K562 treated with DMSO at 1 percent for 12 hours (cell line): ENCODE results near the gene ZNF473. TPM values are rescaled to one million over a fixed set of nuclear protein-coding genes. Genes with fewer than 3 reads are reported as not detected.

Experiments
- total RNA-seq: library from RNA; unstranded; fragments of 300-600 nt; gene quantifications from 2 replicates; pipeline ENCODE4 v1.2.3, GENCODE V29; 2022; ENCODE audit not compliant: insufficient read depth

Gene ZNF473
- 4.1 and 9.6 TPM in 2 replicates for total RNA-seq

GRCh38 chr19:50025794-50026549, at the start of gene ZNF473:
ZNF473 (plus strand) TSS chr19:50026005; CDS start chr19:50031083, 5,078 bp downstream.

GRCh38 chr19:50025022-50025793, 597 bp upstream of the ZNF473 start, which contains the start of gene VRK3:
VRK3 (minus strand) TSS chr19:50025372; CDS start chr19:50016162, 9,210 bp downstream.

Other genes with a start within 250 kb of the ZNF473 start
- gene FUZ, start 212.7 kb upstream of the ZNF473 start, total RNA-seq: 5.0 and 6.1 TPM in 2 replicates
- gene MED25, start 207.7 kb upstream of the ZNF473 start, total RNA-seq: 59.3 and 76.8 TPM in 2 replicates
- gene PTOV1, start 174.8 kb upstream of the ZNF473 start, total RNA-seq: 166 and 170 TPM in 2 replicates
- gene PNKP, start 158.4 kb upstream of the ZNF473 start, total RNA-seq: 31.8 and 53.0 TPM in 2 replicates
- 40.6 and 45.6 TPM in 2 replicates for gene AKT1S1, start 148.7 kb upstream of the ZNF473 start, total RNA-seq
- gene TBC1D17, start 148.3 kb upstream of the ZNF473 start, total RNA-seq: 14.7 and 16.8 TPM in 2 replicates
- 0.59 and 1.1 TPM in 2 replicates for gene IL4I1, start 129.1 kb upstream of the ZNF473 start, total RNA-seq
- 601 and 861 TPM in 2 replicates for gene ATF5, start 96.8 kb upstream of the ZNF473 start, total RNA-seq
- 35.8 and 68.1 TPM in 2 replicates for gene NUP62, start 96.5 kb upstream of the ZNF473 start, total RNA-seq
- gene SIGLEC11, start 64.8 kb upstream of the ZNF473 start, total RNA-seq: not detected in 2 replicates
- 61.7 and 88.6 TPM in 2 replicates for gene VRK3, start 633 bp upstream of the ZNF473 start, total RNA-seq
- gene IZUMO2, start 137.3 kb downstream of the ZNF473 start, total RNA-seq: not detected in 2 replicates
- gene MYH14, start 177.6 kb downstream of the ZNF473 start, total RNA-seq: 0.36 and 3.2 TPM in 2 replicates